DMS79 (cell line): ENCODE measurements around the gene CPHXL.

Source experiments
- DNase-seq: peaks from one replicate; lab custom pipeline; 2025; lab: John Stamatoyannopoulos, UW

The CPHXL gene

GRCh38 chr16:75701361-75701760 lies 24.9 kb downstream of the CPHXL start, which contains the start of gene DUXB:
Gene DUXB (minus strand): TSS chr16:75701461. CDS start chr16:75701418, 43 bp downstream.
- no peak for DNase-seq

GRCh38 chr16:75697571-75697970 lies 28.7 kb downstream of the CPHXL start:
- no peak for DNase-seq

- DNase-seq = no peak
Measured at GRCh38 chr16:75695708-75696107, 30.6 kb downstream of the CPHXL start.

- no peak for DNase-seq
Measured at GRCh38 chr16:75687361-75687760, 38.9 kb downstream of the CPHXL start.

- no peak for DNase-seq
Measured at GRCh38 chr16:75682308-75682707, 44.0 kb downstream of the CPHXL start.

GRCh38 chr16:75679366-75679765 lies 46.9 kb downstream of the CPHXL start:
- no peak for DNase-seq

- DNase-seq = no peak
Measured at GRCh38 chr16:75676909-75677308, 49.4 kb downstream of the CPHXL start, which contains the start of gene CPHXL2. Gene CPHXL2 (minus strand): TSS chr16:75677009. CDS start chr16:75676999, 10 bp downstream.

GRCh38 chr16:75667503-75667902 lies 58.8 kb downstream of the CPHXL start:
- DNase-seq = no peak
